Neuron (in vitro differentiated cells): ENCODE data around the gene TUFM.
"Not testable (repeated sequence)": the region's sequence is repeated elsewhere in the genome, so short reads cannot be mapped to it uniquely, and the experiment has no call there.

ENCODE experiments used
- H2AFZ ChIP-seq: one replicate; pipeline ENCODE4 v1.6.1; 2013; ENCODE audit warnings: low read depth, mild to moderate bottlenecking, inconsistent platforms, low read length, moderate library complexity
- H3K27me3 ChIP-seq: one replicate; pipeline ENCODE4 v1.6.1; 2013; ENCODE audit warnings: low read length; ENCODE audit not compliant: insufficient read depth
- H3K36me3 ChIP-seq: one replicate; pipeline ENCODE4 v1.6.1; 2013; ENCODE audit warnings: low read length; ENCODE audit not compliant: insufficient read depth
- H3K4me1 ChIP-seq: one replicate; pipeline ENCODE4 v1.6.1; 2013; ENCODE audit warnings: low read length; ENCODE audit not compliant: insufficient read depth
- H3K4me3 ChIP-seq: 2 replicates; pipeline ENCODE4 v1.5.1; 2013; ENCODE audit warnings: mild to moderate bottlenecking, low read length, moderate library complexity
- H3K9me3 ChIP-seq: one replicate; pipeline ENCODE4 v1.6.1; 2013; ENCODE audit warnings: low read length

TUFM gene

GRCh38 chr16:28824717-28824973 is 21.5 kb downstream of the TUFM start:
- Histone ChIP-seq H3K4me1 (peaks cover 21% of the 10 kb centered on the region), H3K4me3 (peak overlapping the region; percentile 82), H3K9me3 (no peaks in the 10 kb centered on the region), H3K36me3 (peaks cover 43% of the 10 kb centered on the region), H2AFZ (no peak overlapping the region), H3K27me3 (no peaks in the 10 kb centered on the region)

GRCh38 chr16:28823873-28824716 is 22.1 kb downstream of the TUFM start:
- Histone ChIP-seq H2AFZ (no peak overlapping the region), H3K27me3 (no peaks in the 10 kb centered on the region), H3K4me3 (peak overlapping the region; percentile 82), H3K4me1 (peaks cover 21% of the 10 kb centered on the region), H3K36me3 (peaks cover 38% of the 10 kb centered on the region), H3K9me3 (no peaks in the 10 kb centered on the region)

- Histone ChIP-seq H3K36me3 (peaks cover 34% of the 10 kb centered on the region), H3K9me3 (no peaks in the 10 kb centered on the region), H2AFZ (no peak overlapping the region), H3K4me1 (peaks cover 21% of the 10 kb centered on the region), H3K4me3 (peak overlapping the region; percentile 82), H3K27me3 (no peaks in the 10 kb centered on the region)
Measured at GRCh38 chr16:28823291-28823872, 22.8 kb downstream of the TUFM start.

GRCh38 chr16:28822520-28823290 is 23.4 kb downstream of the TUFM start, which contains the start of gene ATXN2L:
Gene ATXN2L (plus strand): TSS chr16:28822999. CDS start chr16:28823260, 261 bp downstream.
- H3K4me1 ChIP-seq = peaks cover 21% of the 10 kb centered on the region
- no peaks in the 10 kb centered on the region for H3K9me3 ChIP-seq
- peaks cover 28% of the 10 kb centered on the region for H3K36me3 ChIP-seq
- peak within 1 kb of the TSS; percentile 82 for H3K4me3 ChIP-seq
- H2AFZ ChIP-seq = peak within 1 kb of the TSS; percentile 32
- no peaks in the 10 kb centered on the region for H3K27me3 ChIP-seq

- no peaks in the 10 kb centered on the region for H3K9me3 ChIP-seq
- peaks cover 21% of the 10 kb centered on the region for H3K36me3 ChIP-seq
- H3K4me1 ChIP-seq = peaks cover 21% of the 10 kb centered on the region
- peak overlapping the region; percentile 32 for H2AFZ ChIP-seq
- no peaks in the 10 kb centered on the region for H3K27me3 ChIP-seq
- H3K4me3 ChIP-seq = peak overlapping the region; percentile 82
Measured at GRCh38 chr16:28821874-28822519, 24.2 kb downstream of the TUFM start.

- not testable (repeated sequence) for H2AFZ ChIP-seq
Measured at GRCh38 chr16:28820546-28820945, 25.6 kb downstream of the TUFM start.

GRCh38 chr16:28820016-28820415 is 26.1 kb downstream of the TUFM start:
- Histone ChIP-seq H3K27me3 (no peaks in the 10 kb centered on the region), H2AFZ (no peak overlapping the region), H3K4me1 (peaks cover 10% of the 10 kb centered on the region), H3K9me3 (no peaks in the 10 kb centered on the region), H3K4me3 (no peak overlapping the region), H3K36me3 (peaks cover 1% of the 10 kb centered on the region)

More at GRCh38 chr16:28820546-28820945, 25.6 kb downstream of the TUFM start:
- H3K4me3 ChIP-seq, H3K27me3 ChIP-seq, H3K36me3 ChIP-seq, H3K9me3 ChIP-seq: not testable (repeated sequence)
- H3K4me1 ChIP-seq = peaks cover 15% of the 10 kb centered on the region

- H3K27me3 ChIP-seq, H3K36me3 ChIP-seq, H2AFZ ChIP-seq, H3K4me1 ChIP-seq, H3K4me3 ChIP-seq, H3K9me3 ChIP-seq: not testable (repeated sequence)
Measured at GRCh38 chr16:28807445-28808120, 38.6 kb downstream of the TUFM start.

GRCh38 chr16:28802235-28803019 is 43.7 kb downstream of the TUFM start:
- H3K36me3 ChIP-seq, H3K4me1 ChIP-seq, H3K4me3 ChIP-seq, H3K9me3 ChIP-seq, H2AFZ ChIP-seq, H3K27me3 ChIP-seq: not testable (repeated sequence)
